Astrocyte (in vitro differentiated cells and primary cell): ENCODE data around the gene TEX101. TPM values are rescaled to one million over a fixed set of nuclear protein-coding genes. Genes with fewer than 3 reads are reported as not detected.

Experiments
- DNase-seq: peaks from one replicate; pipeline ENCODE4 v3.0.0-alpha.2; 2010; ENCODE audit warnings: low read depth
- FAIRE-seq: peaks from 2 replicates; lab custom pipeline; 2011; peaks lifted over from hg19 to GRCh38; lab: Jason Lieb, UNC
- H2AFZ ChIP-seq: 2 replicates; pipeline ENCODE4 v1.6.0; 2012; ENCODE audit warnings: low read depth, low read length, inconsistent platforms
- H3K27ac ChIP-seq: 2 replicates; pipeline ENCODE4 v1.5.1; 2011; ENCODE audit warnings: low read depth, low read length, inconsistent platforms
- H3K27me3 ChIP-seq: 2 replicates; pipeline ENCODE4 v1.6.0; 2011; ENCODE audit warnings: low read length, inconsistent platforms; ENCODE audit not compliant: insufficient read depth
- H3K36me3 ChIP-seq: 2 replicates; pipeline ENCODE4 v1.5.1; 2011; ENCODE audit warnings: low read length, inconsistent platforms; ENCODE audit not compliant: insufficient read depth
- H3K4me1 ChIP-seq: 2 replicates; pipeline ENCODE4 v1.5.1; 2011; ENCODE audit warnings: low read length, inconsistent platforms; ENCODE audit not compliant: insufficient read depth
- H3K4me2 ChIP-seq: 2 replicates; pipeline ENCODE4 v1.6.0; 2012; ENCODE audit warnings: low read length, inconsistent platforms
- H3K4me3 ChIP-seq: 2 replicates; pipeline ENCODE4 v1.5.1; 2011; ENCODE audit warnings: low read depth, mild to moderate bottlenecking, low read length, inconsistent platforms; ENCODE audit not compliant: insufficient read depth
- H3K79me2 ChIP-seq: 2 replicates; pipeline ENCODE4 v1.6.0; 2012; ENCODE audit warnings: mild to moderate bottlenecking, low read length, inconsistent platforms; ENCODE audit not compliant: insufficient read depth
- H3K9ac ChIP-seq: 2 replicates; pipeline ENCODE4 v1.6.0; 2012; ENCODE audit warnings: mild to moderate bottlenecking, low read length, inconsistent platforms
- H3K9me3 ChIP-seq: 2 replicates; pipeline ENCODE4 v1.5.1; 2012; ENCODE audit warnings: low read depth, mild to moderate bottlenecking, low read length, inconsistent platforms; ENCODE audit not compliant: insufficient read depth
- H4K20me1 ChIP-seq: 2 replicates; pipeline ENCODE4 v1.6.0; 2012; ENCODE audit warnings: low read length, inconsistent platforms; ENCODE audit not compliant: insufficient read depth
- H3K27ac Mint-ChIP-seq: one replicate; pipeline ENCODE4 v1.8.0; 2021; ENCODE audit warnings: mild to moderate bottlenecking, mixed read lengths; ENCODE audit not compliant: unreplicated experiment
- H3K27me3 Mint-ChIP-seq: one replicate; pipeline ENCODE4 v1.8.0; 2021; ENCODE audit warnings: low read depth, mixed read lengths; ENCODE audit not compliant: unreplicated experiment
- H3K36me3 Mint-ChIP-seq: one replicate; pipeline ENCODE4 v1.8.0; 2021; ENCODE audit warnings: low read depth, mixed read lengths; ENCODE audit not compliant: unreplicated experiment
- H3K4me1 Mint-ChIP-seq: one replicate; pipeline ENCODE4 v1.8.0; 2021; ENCODE audit warnings: low read depth, mixed read lengths; ENCODE audit not compliant: unreplicated experiment
- H3K4me3 Mint-ChIP-seq: one replicate; pipeline ENCODE4 v1.8.0; 2021; ENCODE audit warnings: mild to moderate bottlenecking, moderate library complexity, mixed read lengths; ENCODE audit not compliant: unreplicated experiment
- H3K9me3 Mint-ChIP-seq: one replicate; pipeline ENCODE4 v1.8.0; 2021; ENCODE audit warnings: mild to moderate bottlenecking, mixed read lengths; ENCODE audit not compliant: unreplicated experiment
- EZH2 ChIP-seq: IDR thresholded peaks from 2 replicates; pipeline ENCODE4 v1.6.1; 2012; ENCODE audit warnings: mild to moderate bottlenecking, low read length, inconsistent platforms; ENCODE audit not compliant: insufficient read depth
- total RNA-seq: library from RNA; stranded (reverse); gene quantifications from 2 replicates; pipeline ENCODE4 v1.2.1, GENCODE V29; 2021
- TF ChIP-seq, protein P1 (sequence below): IDR thresholded peaks from 2 replicates; pipeline ENCODE4 v1.5.1; 2011; ENCODE audit warnings: low read depth, mild to moderate bottlenecking, inconsistent platforms, low read length, moderate library complexity; ENCODE audit not compliant: insufficient read depth

TEX101 gene
- total RNA-seq, 1 donor from 2014 or later = not detected

DNA sequence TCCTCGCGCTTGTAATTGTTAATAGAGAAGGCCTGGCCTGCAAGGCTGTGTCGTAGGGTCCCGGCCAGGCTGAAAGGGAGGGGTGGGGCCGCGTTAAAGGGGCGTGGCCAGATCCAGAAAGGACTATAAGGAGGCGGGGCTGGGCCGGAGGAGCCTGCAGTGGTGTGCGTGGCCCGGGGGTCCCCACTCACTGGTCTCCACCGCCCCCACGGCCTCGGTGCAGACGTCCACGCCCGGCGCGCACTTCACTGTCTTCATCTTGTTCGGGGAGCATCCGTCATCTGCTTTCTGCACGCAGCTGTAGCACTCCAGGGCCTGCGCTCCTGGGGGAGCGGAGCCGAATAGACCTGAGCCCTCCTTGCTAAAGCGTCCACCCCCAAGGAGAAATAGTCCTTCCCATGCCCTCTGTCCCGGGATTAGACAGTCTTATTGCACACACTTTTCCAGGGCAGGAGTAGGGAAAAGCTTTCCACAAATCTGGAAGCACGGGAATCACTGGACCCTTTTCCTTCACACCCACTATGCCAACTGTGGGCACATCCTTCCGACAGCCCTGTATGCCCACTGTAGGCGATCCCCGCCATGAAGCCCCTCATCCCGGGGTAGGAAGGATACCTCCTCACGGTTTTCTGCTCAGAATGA lies 49.6 kb downstream of the TEX101 start:
- Mint-ChIP-seq H3K27ac (no peak overlapping the region), H3K4me1 (no peaks in the 10 kb centered on the region), H3K9me3 (no peaks in the 10 kb centered on the region), H3K36me3 (peaks cover 2% of the 10 kb centered on the region), H3K27me3 (peaks cover 36% of the 10 kb centered on the region), H3K4me3 (peak overlapping the region; percentile 93)
- Histone ChIP-seq H3K4me1 (peaks cover 19% of the 10 kb centered on the region), H4K20me1 (no peaks in the 10 kb centered on the region), H3K27me3 (peaks cover 7% of the 10 kb centered on the region), H2AFZ (peak overlapping the region; percentile 98), H3K36me3 (no peaks in the 10 kb centered on the region), H3K9me3 (peaks cover 6% of the 10 kb centered on the region), H3K4me2 (peak overlapping the region; percentile 86), H3K4me3 (peak overlapping the region; percentile 62), H3K9ac (peak overlapping the region; percentile 32), H3K79me2 (no peaks in the 10 kb centered on the region), H3K27ac (no peak overlapping the region)
- TF ChIP-seq, protein P1, sequence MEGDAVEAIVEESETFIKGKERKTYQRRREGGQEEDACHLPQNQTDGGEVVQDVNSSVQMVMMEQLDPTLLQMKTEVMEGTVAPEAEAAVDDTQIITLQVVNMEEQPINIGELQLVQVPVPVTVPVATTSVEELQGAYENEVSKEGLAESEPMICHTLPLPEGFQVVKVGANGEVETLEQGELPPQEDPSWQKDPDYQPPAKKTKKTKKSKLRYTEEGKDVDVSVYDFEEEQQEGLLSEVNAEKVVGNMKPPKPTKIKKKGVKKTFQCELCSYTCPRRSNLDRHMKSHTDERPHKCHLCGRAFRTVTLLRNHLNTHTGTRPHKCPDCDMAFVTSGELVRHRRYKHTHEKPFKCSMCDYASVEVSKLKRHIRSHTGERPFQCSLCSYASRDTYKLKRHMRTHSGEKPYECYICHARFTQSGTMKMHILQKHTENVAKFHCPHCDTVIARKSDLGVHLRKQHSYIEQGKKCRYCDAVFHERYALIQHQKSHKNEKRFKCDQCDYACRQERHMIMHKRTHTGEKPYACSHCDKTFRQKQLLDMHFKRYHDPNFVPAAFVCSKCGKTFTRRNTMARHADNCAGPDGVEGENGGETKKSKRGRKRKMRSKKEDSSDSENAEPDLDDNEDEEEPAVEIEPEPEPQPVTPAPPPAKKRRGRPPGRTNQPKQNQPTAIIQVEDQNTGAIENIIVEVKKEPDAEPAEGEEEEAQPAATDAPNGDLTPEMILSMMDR = no peak
- no peak for TF ChIP-seq EZH2
- DNase-seq (no peak), FAIRE-seq (no peak)

- DNase-seq = no peak
- H3K36me3 Mint-ChIP-seq = peaks cover 2% of the 10 kb centered on the region
These were observed 50.9 kb downstream of the TEX101 start, which contains the start of gene LYPD3 for GRCh38 chr19:43465468-43466120. LYPD3 (minus strand) TSS chr19:43465608; CDS start chr19:43465571, 37 bp downstream.

More at GRCh38 chr19:43465468-43466120, 50.9 kb downstream of the TEX101 start, which contains the start of gene LYPD3:
- Histone ChIP-seq H2AFZ (peak within 1 kb of the TSS; percentile 98), H3K4me1 (peaks cover 24% of the 10 kb centered on the region), H3K9ac (no peak within 1 kb of the TSS), H3K79me2 (no peaks in the 10 kb centered on the region), H3K27ac (no peak within 1 kb of the TSS), H4K20me1 (no peaks in the 10 kb centered on the region), H3K4me3 (no peak within 1 kb of the TSS), H3K9me3 (peaks cover 6% of the 10 kb centered on the region), H3K27me3 (peaks cover 7% of the 10 kb centered on the region), H3K36me3 (no peaks in the 10 kb centered on the region), H3K4me2 (peak within 1 kb of the TSS; percentile 86)
- H3K4me1 Mint-ChIP-seq = no peaks in the 10 kb centered on the region
- peaks cover 30% of the 10 kb centered on the region for H3K27me3 Mint-ChIP-seq
- peak within 1 kb of the TSS; percentile 93 for H3K4me3 Mint-ChIP-seq
- H3K9me3 Mint-ChIP-seq = no peaks in the 10 kb centered on the region
- H3K27ac Mint-ChIP-seq = peak within 1 kb of the TSS; percentile 10
- FAIRE-seq = no peak
- no peak for TF ChIP-seq EZH2
- TF ChIP-seq, protein P1 = no peak
